DMS79 (cell line): ENCODE results near the gene DTNB.
A peak's percentile ranks its signal among the peaks of the same experiment; 100 is the strongest.

ENCODE experiments used
- DNase-seq: peaks from one replicate; lab custom pipeline; 2025; lab: John Stamatoyannopoulos, UW

DTNB gene

GRCh38 chr2:25499157-25499556, 174.2 kb downstream of the DTNB start:
- DNase-seq, result no peak

- no peak for DNase-seq
These were observed 175.4 kb downstream of the DTNB start for GRCh38 chr2:25497918-25498407.

DNA sequence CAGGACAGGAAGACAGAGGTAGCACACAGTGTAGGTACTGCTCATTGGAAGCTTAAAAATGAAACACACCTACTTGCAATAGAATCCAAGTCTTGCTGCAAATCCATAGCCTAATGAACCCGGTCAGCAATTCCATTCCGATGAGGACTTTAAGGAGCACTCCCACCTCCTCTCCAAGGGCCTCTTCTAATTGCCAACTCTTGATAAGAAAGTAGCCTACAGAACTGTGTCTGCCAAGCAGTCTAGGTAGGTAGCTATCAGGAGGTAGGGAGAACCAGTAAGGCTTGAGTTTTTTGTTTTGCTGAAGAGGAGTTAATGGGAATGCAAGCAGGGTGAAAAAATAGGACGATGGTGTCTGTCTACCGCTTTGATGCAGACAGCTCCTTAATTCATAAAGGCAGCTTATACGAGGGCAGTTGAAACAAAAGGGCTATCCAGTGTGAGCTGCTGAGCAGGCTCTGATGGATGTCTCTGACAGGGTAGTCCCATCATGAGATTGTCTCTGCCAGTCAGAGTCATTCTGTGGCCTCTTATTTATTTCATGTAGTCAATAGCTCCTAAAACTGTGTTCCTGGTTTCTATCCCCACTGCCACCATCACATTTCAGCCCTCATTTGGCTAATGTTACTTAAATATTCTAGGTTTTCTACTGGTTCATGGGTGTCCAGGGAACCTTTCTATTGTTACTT, 176.0 kb downstream of the DTNB start:
- DNase-seq, result no peak

GRCh38 chr2:25494616-25495015, 178.8 kb downstream of the DTNB start:
- no peak for DNase-seq

DNA sequence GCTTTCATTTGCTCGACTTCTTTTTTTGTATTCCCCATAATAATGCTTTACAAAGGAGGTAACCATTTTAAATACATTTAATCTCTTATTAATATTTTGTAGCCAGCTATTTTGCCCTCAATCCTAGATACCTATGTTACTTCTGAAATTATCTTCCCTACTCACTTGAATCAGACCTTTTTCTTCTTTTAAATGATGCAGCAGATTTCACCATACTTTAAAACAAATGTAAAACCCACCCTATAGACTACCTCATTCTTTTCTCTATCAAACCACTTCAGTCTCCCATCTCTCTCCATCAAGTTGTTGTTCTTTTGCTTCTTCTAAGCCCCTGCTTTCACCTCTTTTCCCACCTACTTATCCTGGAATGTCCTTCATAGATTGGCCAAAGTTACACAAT, 180.2 kb downstream of the DTNB start:
- DNase-seq, result no peak

GRCh38 chr2:25492726-25493125, 180.7 kb downstream of the DTNB start:
- peak; percentile 75 for DNase-seq

GRCh38 chr2:25491966-25492532, 181.3 kb downstream of the DTNB start:
- no peak for DNase-seq

- DNase-seq, result no peak
These were observed 182.2 kb downstream of the DTNB start for GRCh38 chr2:25491003-25491696.

DNA sequence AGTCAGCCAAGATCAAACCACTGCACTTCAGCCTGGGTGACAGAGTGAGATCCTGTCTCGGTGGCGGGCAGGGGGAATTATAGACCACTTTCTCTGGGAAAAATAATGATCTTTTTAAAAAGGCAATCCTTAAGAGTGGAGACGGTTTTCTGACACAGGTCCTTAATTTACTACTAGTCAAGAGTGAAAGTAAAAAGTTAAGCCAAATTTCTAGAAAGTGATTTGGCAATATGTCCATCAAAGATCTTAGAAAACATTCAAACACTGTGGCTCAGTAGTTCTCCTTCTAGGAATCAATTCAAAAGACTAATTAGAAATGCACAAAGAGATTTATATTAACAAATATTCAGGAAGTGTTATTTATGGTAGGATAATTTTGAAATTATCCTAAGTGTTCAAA, 183.2 kb downstream of the DTNB start:
- no peak for DNase-seq

GRCh38 chr2:25489631-25490030, 183.7 kb downstream of the DTNB start:
- DNase-seq, result no peak

- DNase-seq, result no peak
These were observed 189.6 kb downstream of the DTNB start for GRCh38 chr2:25483607-25484266.

DNA sequence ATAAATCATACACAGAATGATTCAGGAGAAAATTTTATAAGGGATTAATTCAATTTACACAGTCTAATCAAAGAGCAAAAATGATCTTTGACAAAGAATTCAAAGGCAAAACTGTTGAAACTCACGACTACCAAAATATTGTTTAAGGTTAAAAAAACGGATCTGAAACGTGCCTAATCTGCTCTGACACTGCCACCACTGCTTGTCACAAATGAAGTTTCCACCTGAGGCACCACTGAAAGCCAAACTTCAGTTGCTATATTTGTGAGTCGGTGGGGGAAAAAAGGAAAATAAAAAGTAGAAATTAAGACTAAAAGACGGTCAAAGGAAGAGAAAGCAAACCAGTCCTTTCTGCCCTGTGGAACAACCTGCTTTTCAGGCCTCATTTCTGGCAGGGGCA, 191.0 kb downstream of the DTNB start:
- no peak for DNase-seq

- no peak for DNase-seq
These were observed 191.7 kb downstream of the DTNB start for GRCh38 chr2:25481381-25482300.

DNA sequence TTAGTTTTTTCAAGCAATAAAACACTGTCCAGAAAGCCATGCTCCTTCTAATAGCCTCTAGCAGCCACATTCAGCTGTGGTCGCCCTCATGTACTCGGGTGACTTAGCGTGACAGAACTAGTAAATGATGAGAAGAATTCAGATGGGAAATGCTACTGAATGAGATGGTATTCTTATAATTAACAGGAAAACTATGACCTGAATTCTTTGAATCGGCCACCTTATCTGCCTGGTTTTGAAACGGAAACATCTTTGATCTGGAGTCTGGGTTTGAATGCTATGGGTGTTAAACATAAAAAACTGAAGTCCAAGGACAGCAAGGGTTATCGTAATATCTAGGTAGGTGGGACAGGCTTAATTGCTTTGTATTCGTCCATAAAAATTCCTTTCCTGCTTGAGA, 192.8 kb downstream of the DTNB start:
- DNase-seq, result no peak

DNA sequence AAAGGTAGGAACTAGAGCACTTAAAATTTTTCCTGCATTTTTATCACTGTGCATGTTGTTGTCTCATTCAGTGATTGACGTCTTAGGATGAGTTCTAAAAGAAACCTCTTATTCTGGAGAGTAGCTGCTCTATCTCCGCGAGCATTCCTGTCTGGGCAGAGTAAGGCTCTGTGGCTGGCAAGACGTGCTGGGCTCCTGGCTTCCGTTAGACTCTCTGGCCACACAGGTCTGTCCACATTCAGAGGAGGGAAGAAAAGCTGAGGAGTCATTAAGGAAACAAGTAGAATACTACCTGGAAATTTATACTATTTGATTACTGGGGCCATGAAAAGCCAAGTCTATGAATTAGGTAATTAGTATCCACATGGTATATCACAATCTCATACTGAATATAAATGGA, 193.6 kb downstream of the DTNB start:
- DNase-seq, result no peak

DNA sequence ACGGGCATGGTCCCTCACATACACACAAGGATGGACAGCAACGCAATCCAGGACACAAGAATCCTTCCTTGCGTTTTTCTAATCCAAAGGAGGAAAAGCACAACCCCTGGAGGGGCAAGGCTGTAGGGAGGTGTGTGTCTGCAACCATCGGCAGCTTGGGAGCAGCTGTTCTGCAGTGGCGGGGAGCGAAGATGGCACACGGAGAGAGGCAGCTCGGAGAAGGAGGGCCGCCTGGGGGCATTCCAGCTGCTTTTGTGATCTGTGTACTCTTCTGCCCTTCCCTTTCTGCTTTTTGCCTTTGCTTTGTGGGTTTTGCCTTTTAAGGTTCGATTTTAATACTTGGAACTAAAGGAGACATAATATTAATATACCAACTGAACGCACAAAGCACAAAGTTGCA, 194.6 kb downstream of the DTNB start:
- no peak for DNase-seq

GRCh38 chr2:25473758-25474340, 199.5 kb downstream of the DTNB start:
- DNase-seq, result peak; percentile 79

GRCh38 chr2:25473131-25473530, 200.2 kb downstream of the DTNB start:
- DNase-seq, result no peak

DNA sequence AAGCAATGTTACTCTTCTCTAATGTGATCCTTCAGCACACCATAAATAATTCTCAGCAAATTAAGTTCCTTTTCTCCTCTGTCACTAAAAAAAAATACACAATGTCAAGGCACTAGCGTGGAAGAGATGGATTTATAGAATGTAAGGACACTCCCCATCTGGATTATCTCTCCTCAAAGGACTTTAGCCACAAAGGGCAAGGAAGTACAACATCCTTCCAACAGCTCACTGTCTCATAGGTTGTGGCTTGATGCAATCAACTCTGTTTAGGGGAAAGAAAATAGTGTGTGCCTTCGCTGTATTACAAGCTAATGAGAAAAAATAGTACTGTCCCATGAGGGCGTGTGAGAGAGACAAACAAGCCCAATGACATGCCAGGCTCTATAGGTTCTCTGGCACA, 202.6 kb downstream of the DTNB start:
- no peak for DNase-seq

- no peak for DNase-seq
These were observed 205.6 kb downstream of the DTNB start for GRCh38 chr2:25467743-25468142.

- no peak for DNase-seq
These were observed 211.4 kb downstream of the DTNB start for GRCh38 chr2:25462021-25462420.
